PC-9 (cell line): ENCODE results near the gene GALM.

ENCODE experiments used
- CTCF ChIP-seq: fragments of 200-600 bp; sonication (generic); conservative IDR thresholded peaks from 2 replicates; pipeline ENCODE4 v1.6.1; 2017; ENCODE audit warnings: mixed run types, antibody characterized with exemption, mild to moderate bottlenecking, moderate library complexity
- EZH2 ChIP-seq: fragments of 200-600 bp; sonication (generic); IDR thresholded peaks from 2 replicates; pipeline ENCODE4 v1.8.0; 2017; ENCODE audit warnings: antibody characterized with exemption, low read depth

GRCh38 chr2:38649176-38649728 lies 16.7 kb upstream of the GALM start:
- TF ChIP-seq CTCF (no peak), EZH2 (no peak)
